AG09309 (cell line): Measurements from ENCODE around the gene RPS6KC1.

ENCODE experiments used
- DNase-seq: peaks from one replicate; pipeline ENCODE4 v3.0.0-alpha.2; 2010; ENCODE audit warnings: low read depth
- H3K4me3 ChIP-seq: 2 replicates; pipeline ENCODE4 v1.5.1; 2011; ENCODE audit warnings: mild to moderate bottlenecking, low read depth, low read length, moderate library complexity; ENCODE audit not compliant: control insufficient read depth
- CTCF ChIP-seq: IDR thresholded peaks from 2 replicates; pipeline ENCODE4 v1.5.1; 2011; ENCODE audit warnings: mild to moderate bottlenecking, low read depth, low read length, inconsistent platforms; ENCODE audit not compliant: insufficient read depth, control insufficient read depth; ENCODE audit errors: missing control alignments

The RPS6KC1 gene

GRCh38 chr1:213049232-213049631 lies 1.8 kb upstream of the RPS6KC1 start:
- DNase-seq = no peak
- TF ChIP-seq CTCF = no peak
- H3K4me3 ChIP-seq = no peak overlapping the region

GRCh38 chr1:213050745-213051126 lies 305 bp upstream of the RPS6KC1 start:
- no peak for DNase-seq
- TF ChIP-seq CTCF = no peak
- H3K4me3 ChIP-seq = peak overlapping the region; percentile 100

GRCh38 chr1:213051881-213052202 lies 801 bp downstream of the RPS6KC1 start:
- TF ChIP-seq CTCF = no peak
- DNase-seq = no peak
- peak overlapping the region; percentile 100 for H3K4me3 ChIP-seq

- no peak for DNase-seq
- no peak for TF ChIP-seq CTCF
- H3K4me3 ChIP-seq = no peak overlapping the region
Measured at GRCh38 chr1:213053455-213053854, 2.4 kb downstream of the RPS6KC1 start.

- H3K4me3 ChIP-seq = no peak overlapping the region
- no peak for TF ChIP-seq CTCF
- DNase-seq = no peak
Measured at GRCh38 chr1:213054142-213054541, 3.1 kb downstream of the RPS6KC1 start.

- TF ChIP-seq CTCF = no peak
- no peak overlapping the region for H3K4me3 ChIP-seq
- DNase-seq = no peak
Measured at GRCh38 chr1:213054733-213055591, 3.9 kb downstream of the RPS6KC1 start.

- H3K4me3 ChIP-seq = no peak overlapping the region
- TF ChIP-seq CTCF = no peak
- no peak for DNase-seq
Measured at GRCh38 chr1:213055767-213056166, 4.7 kb downstream of the RPS6KC1 start.
